Cardiac muscle cell (in vitro differentiated cells and primary cell): ENCODE measurements around the gene CNTN2. TPM values are rescaled to one million over a fixed set of nuclear protein-coding genes. Genes with fewer than 3 reads are reported as not detected.

Experiments used
- DNase-seq, 2 donors: peaks; one replicate each; pipeline versions ENCODE4 v3.0.0 to v3.0.0-alpha.2; 2010 to 2017; ENCODE audit warnings: low read depth in 1 of 2, low spot score in 1 of 2
- H3K27ac ChIP-seq: fragments of 200-600 bp; sonication (generic); 2 replicates; pipeline ENCODE4 v1.5.1; 2016
- H3K27me3 ChIP-seq: fragments of 200-600 bp; sonication (generic); 2 replicates; pipeline ENCODE4 v1.6.0; 2016; ENCODE audit warnings: control low read depth
- H3K36me3 ChIP-seq: fragments of 200-600 bp; sonication (generic); 2 replicates; pipeline ENCODE4 v1.5.1; 2016; ENCODE audit warnings: control low read depth
- H3K4me1 ChIP-seq: fragments of 200-600 bp; sonication (generic); 2 replicates; pipeline ENCODE4 v1.8.1; 2017; ENCODE audit warnings: low read depth, mild to moderate bottlenecking, mixed run types
- H3K4me3 ChIP-seq: fragments of 200-600 bp; sonication (generic); 2 replicates; pipeline ENCODE4 v1.5.1; 2016; ENCODE audit warnings: mild to moderate bottlenecking
- H3K9me3 ChIP-seq: fragments of 200-600 bp; sonication (generic); 2 replicates; pipeline ENCODE4 v1.5.1; 2017; ENCODE audit warnings: low read depth, mild to moderate bottlenecking, control low read depth
- polyA plus RNA-seq: library from polyadenylated mRNA; unstranded; fragments of >200 nt; fragmentation: Nextera tagmentation; extraction: Ambion mirVana; gene quantifications from 2 replicates; pipeline ENCODE4 v1.2.1, GENCODE V29; 2016
- total RNA-seq: library from RNA; depleted of rRNA; stranded (reverse); fragments of >200 nt; gene quantifications from 2 replicates; pipeline ENCODE4 v1.2.3, GENCODE V29; 2016
- TF ChIP-seq, protein P1 (sequence below): IDR thresholded peaks from 2 replicates; pipeline ENCODE4 v1.5.1; 2012; ENCODE audit warnings: low read depth, mild to moderate bottlenecking, low read length

Gene CNTN2
- total and polyA plus RNA-seq, 2 experiments from 2014 or later, result not detected

DNA sequence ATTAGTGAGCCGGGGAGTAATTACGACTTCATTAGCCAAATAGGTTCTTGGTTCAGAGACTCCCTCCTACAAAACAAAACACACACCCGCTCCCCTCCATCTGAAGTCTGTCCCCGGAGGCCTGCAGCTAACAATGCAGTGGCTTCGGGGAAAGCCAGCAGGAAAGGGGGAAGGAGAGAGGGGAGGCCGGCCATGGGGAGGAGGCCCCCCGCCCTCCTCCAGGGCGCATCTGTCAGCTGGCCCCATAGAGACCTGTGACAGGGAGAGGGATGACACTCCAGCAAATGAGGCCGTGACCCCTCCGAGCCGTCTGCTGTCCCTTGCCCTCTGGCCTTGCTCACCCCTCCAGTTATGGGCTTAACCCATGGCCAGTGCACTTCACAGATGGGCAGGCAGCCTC lies 12.1 kb upstream of the CNTN2 start:
- H3K4me1 ChIP-seq, result no peaks in the 10 kb centered on the region
- DNase-seq, result no peak
- TF ChIP-seq, protein P1, sequence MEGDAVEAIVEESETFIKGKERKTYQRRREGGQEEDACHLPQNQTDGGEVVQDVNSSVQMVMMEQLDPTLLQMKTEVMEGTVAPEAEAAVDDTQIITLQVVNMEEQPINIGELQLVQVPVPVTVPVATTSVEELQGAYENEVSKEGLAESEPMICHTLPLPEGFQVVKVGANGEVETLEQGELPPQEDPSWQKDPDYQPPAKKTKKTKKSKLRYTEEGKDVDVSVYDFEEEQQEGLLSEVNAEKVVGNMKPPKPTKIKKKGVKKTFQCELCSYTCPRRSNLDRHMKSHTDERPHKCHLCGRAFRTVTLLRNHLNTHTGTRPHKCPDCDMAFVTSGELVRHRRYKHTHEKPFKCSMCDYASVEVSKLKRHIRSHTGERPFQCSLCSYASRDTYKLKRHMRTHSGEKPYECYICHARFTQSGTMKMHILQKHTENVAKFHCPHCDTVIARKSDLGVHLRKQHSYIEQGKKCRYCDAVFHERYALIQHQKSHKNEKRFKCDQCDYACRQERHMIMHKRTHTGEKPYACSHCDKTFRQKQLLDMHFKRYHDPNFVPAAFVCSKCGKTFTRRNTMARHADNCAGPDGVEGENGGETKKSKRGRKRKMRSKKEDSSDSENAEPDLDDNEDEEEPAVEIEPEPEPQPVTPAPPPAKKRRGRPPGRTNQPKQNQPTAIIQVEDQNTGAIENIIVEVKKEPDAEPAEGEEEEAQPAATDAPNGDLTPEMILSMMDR, result no peak
- H3K27me3 ChIP-seq, result no peaks in the 10 kb centered on the region
- no peaks in the 10 kb centered on the region for H3K36me3 ChIP-seq
- H3K4me3 ChIP-seq, result no peak overlapping the region
- no peaks in the 10 kb centered on the region for H3K9me3 ChIP-seq
- H3K27ac ChIP-seq, result no peak overlapping the region

DNA sequence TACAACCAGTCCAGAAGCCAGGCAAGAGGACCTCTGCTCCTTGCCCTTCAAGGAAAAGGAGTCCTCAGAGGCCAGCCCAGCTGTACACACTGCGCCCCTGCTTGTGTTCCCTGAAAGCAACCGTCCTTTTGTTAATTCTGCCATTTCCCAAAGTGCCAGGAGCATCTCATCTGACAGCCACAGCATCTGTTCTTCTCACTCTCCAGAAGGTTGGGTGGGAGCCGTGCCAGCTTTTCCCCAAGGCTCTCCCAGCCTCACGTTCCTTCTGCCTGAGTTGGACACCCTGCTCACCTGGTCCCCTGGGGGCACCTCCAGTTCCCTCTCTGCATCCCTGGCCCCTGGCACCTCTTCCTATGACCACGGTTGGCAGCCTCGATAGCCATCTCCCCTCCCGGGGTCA lies 10.5 kb upstream of the CNTN2 start:
- Histone ChIP-seq H3K36me3 (no peaks in the 10 kb centered on the region), H3K27me3 (peaks cover 4% of the 10 kb centered on the region), H3K9me3 (no peaks in the 10 kb centered on the region), H3K4me1 (no peaks in the 10 kb centered on the region), H3K4me3 (no peak overlapping the region), H3K27ac (no peak overlapping the region)
- TF ChIP-seq, protein P1, result no peak
- DNase-seq, result no peak

DNA sequence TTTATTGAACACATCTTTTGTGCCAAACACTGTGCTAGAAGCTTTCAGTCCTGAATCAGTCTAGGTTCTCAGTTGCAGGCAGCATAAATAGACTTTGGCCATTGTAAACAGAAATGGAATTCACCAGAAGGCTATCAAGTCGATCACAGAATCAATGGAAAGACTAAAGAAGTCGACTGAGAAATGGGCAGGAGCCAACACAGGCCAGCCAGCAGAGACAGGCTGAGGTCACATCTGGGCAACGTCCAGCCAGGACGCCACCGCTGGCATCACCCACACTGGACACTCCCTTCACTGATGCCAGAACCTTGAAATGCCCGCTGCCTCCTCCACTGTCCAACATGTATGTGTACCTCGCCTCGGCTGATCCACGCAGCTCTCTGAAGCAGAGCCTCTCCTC lies 5.5 kb upstream of the CNTN2 start:
- DNase-seq, result no peak
- TF ChIP-seq, protein P1, result no peak
- H3K27me3 ChIP-seq, result peaks cover 49% of the 10 kb centered on the region

DNA sequence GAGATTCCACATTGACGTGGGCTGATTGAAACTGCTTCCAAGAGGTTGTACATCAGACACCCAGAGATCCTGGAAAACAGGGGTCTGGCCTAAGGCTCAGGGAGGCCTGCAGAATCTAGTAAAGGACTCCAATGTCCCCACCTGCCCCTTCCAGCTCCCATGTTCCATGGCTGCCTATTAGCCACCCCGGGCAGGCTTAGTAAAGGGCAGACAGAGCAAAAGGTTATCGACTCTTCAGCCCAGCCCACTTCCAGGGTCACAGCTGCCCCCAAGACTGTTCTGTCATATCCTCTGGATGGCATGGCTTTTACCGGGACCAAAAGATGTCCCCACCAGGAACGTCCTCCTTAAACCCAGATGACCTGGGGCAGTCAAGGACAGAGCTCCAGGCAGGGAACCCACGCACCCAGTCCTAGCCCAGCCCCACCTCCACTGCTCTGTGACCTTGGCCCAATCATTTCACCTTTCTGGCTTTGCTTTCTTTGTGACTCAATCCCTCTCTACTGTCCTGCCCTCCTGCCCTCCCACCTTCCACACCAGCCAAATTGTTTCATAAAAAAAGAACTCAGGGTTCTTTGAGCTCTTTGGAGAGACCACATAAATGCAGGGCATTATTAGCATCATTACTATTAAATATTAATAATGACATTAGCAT lies 4.8 kb upstream of the CNTN2 start:
- Histone ChIP-seq H3K27ac (no peak overlapping the region), H3K27me3 (peaks cover 56% of the 10 kb centered on the region), H3K4me1 (no peaks in the 10 kb centered on the region), H3K36me3 (no peaks in the 10 kb centered on the region), H3K4me3 (no peak overlapping the region), H3K9me3 (no peaks in the 10 kb centered on the region)
- no peak for DNase-seq
- TF ChIP-seq, protein P1, result no peak

More for the DNA sequence above, 5.5 kb upstream of the CNTN2 start:
- H3K27ac ChIP-seq, result no peak overlapping the region
- H3K36me3 ChIP-seq, result no peaks in the 10 kb centered on the region
- H3K4me1 ChIP-seq, result no peaks in the 10 kb centered on the region
- H3K4me3 ChIP-seq, result no peak overlapping the region
- H3K9me3 ChIP-seq, result no peaks in the 10 kb centered on the region

DNA sequence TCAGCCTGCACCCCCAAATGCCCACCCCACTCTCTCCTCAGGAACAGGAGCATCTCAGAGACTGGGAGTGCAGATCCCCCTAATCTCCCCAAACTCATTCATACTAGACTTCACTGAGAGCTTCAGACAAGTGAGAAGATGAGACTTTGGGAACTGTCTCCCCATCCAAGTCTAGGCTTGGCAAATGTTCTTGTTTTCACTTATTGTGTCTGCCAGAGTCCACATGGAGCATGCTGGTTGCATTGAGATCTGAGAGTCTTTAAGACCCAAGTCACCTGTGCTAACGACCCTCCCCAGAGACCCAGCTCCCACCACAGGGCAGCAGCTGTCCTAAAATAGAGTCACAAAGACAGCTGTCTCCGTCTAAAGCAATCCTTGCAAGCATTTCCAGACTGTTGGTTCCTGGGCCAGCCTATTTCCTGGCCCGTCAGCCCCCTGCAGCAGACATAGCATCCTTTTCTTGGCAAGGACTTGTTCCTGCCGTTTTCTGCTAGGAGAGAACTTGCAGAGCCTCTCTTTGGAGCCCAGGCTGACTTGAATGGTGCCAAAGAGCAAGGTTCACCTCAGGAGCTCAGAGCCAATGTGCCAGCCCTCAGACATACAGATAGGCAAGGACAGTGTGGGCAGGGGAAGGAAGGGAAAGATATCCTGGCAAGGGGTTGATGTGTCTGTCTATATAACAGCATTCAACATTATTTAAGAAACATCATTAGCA lies 1.9 kb upstream of the CNTN2 start:
- no peak overlapping the region for H3K27ac ChIP-seq
- DNase-seq, result no peak
- H3K36me3 ChIP-seq, result no peaks in the 10 kb centered on the region
- no peaks in the 10 kb centered on the region for H3K9me3 ChIP-seq
- H3K4me1 ChIP-seq, result no peaks in the 10 kb centered on the region
- peaks cover 85% of the 10 kb centered on the region for H3K27me3 ChIP-seq
- no peak overlapping the region for H3K4me3 ChIP-seq
- TF ChIP-seq, protein P1, result no peak
